Uterus (tissue), 2 donors: ENCODE measurements around the gene CD40.

Experiments used
- CTCF ChIP-seq, 4 experiments: fragments of 200-600 bp in 2 of 4; fragments of 450-650 bp in 2 of 4; sonication (generic) in 2 of 4; IDR thresholded peaks; one replicate each; pipeline ENCODE4 v1.5.1; 2016 to 2019; ENCODE audit warnings: antibody characterized with exemption in 4 of 4, mild to moderate bottlenecking in 2 of 4, moderate library complexity in 1 of 4
- POLR2A ChIP-seq, 2 donors: fragments of 450-650 bp; IDR thresholded peaks; one replicate each; pipeline ENCODE4 v1.6.1; 2016; ENCODE audit warnings: antibody characterized with exemption in 2 of 2, mild to moderate bottlenecking in 1 of 2, moderate library complexity in 1 of 2

DNA sequence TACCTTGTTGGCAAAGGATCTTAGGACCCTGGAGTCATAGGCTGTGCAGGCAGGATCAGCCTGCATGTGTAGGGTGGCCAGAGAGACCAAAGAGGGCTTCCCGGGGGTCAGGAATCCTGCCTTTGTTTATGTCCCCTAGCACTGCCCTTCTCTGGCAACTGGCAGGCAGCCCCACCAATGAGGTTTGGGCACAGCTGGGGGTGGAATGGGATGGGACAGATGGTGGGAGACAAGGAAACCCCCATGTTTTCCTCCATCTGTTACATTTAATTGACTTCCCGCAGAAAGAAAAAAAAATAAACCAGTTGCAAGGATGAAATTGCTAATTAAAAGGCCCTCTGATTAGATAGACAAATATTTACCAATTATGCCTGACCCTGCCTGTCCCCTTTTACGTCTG lies 27.6 kb downstream of the CD40 start:
- TF ChIP-seq CTCF (IDR thresholded peaks at IDR 0.05) (no peak), POLR2A (IDR thresholded peaks at IDR 0.05) (no peak)
